Nucleus accumbens (tissue), 56 donors: Measurements from ENCODE around the gene IQGAP1.

Source experiments
- DNase-seq, 56 donors: peaks; one replicate each; lab custom pipeline; 2025; lab: John Stamatoyannopoulos, UW

The IQGAP1 gene

GRCh38 chr15:90365414-90366055 lies 22.5 kb upstream of the IQGAP1 start:
- DNase-seq, result no peak

GRCh38 chr15:90367576-90367975 lies 20.5 kb upstream of the IQGAP1 start:
- no peak for DNase-seq

GRCh38 chr15:90375071-90375470 lies 13.0 kb upstream of the IQGAP1 start:
- no peak for DNase-seq

GRCh38 chr15:90376789-90377188 lies 11.3 kb upstream of the IQGAP1 start:
- no peak for DNase-seq

- no peak for DNase-seq
Observed at GRCh38 chr15:90379263-90379662, 8.8 kb upstream of the IQGAP1 start.

GRCh38 chr15:90381515-90381914 lies 6.5 kb upstream of the IQGAP1 start:
- DNase-seq, result no peak

GRCh38 chr15:90382320-90382719 lies 5.7 kb upstream of the IQGAP1 start:
- DNase-seq, result no peak

GRCh38 chr15:90386221-90386620 lies 1.8 kb upstream of the IQGAP1 start:
- no peak for DNase-seq

- peak in 29 of 56 donors; percentile 15 to 59 (median 37) for DNase-seq
Observed at GRCh38 chr15:90388462-90389380, 679 bp downstream of the IQGAP1 start.

GRCh38 chr15:90389513-90389912 lies 1.5 kb downstream of the IQGAP1 start:
- DNase-seq, result no peak

- DNase-seq, result no peak
Observed at GRCh38 chr15:90393040-90393439, 5.0 kb downstream of the IQGAP1 start.

- no peak for DNase-seq
Observed at GRCh38 chr15:90394074-90394473, 6.0 kb downstream of the IQGAP1 start.

GRCh38 chr15:90394748-90395442 lies 6.9 kb downstream of the IQGAP1 start:
- no peak for DNase-seq

GRCh38 chr15:90396321-90396720 lies 8.3 kb downstream of the IQGAP1 start:
- DNase-seq, result no peak

- DNase-seq, result no peak
Observed at GRCh38 chr15:90400005-90400758, 12.1 kb downstream of the IQGAP1 start.

GRCh38 chr15:90400759-90401314 lies 12.8 kb downstream of the IQGAP1 start:
- DNase-seq, result peak in 2 of 56 donors; percentile 20

GRCh38 chr15:90401495-90401894 lies 13.5 kb downstream of the IQGAP1 start:
- DNase-seq, result no peak

GRCh38 chr15:90402223-90402622 lies 14.2 kb downstream of the IQGAP1 start:
- DNase-seq, result no peak

GRCh38 chr15:90402767-90403166 lies 14.7 kb downstream of the IQGAP1 start:
- no peak for DNase-seq

GRCh38 chr15:90405055-90405607 lies 17.1 kb downstream of the IQGAP1 start:
- no peak for DNase-seq
